H9 (cell line): ENCODE results near the gene SIPA1L3. TPM values are rescaled to one million over a fixed set of nuclear protein-coding genes. Genes with fewer than 3 reads are reported as not detected.

Source experiments
- DNase-seq: peaks from one replicate; pipeline ENCODE4 v3.0.0-alpha.2; 2017
- H2AFZ ChIP-seq: one replicate; pipeline ENCODE4 v1.6.1; 2013; ENCODE audit warnings: mild to moderate bottlenecking, low read length, control low read depth, moderate library complexity
- H2AK5ac ChIP-seq: 2 replicates; pipeline ENCODE4 v1.6.1; 2013; ENCODE audit warnings: low read length, control low read depth, mixed read lengths; ENCODE audit not compliant: insufficient read length
- H2BK120ac ChIP-seq: one replicate; pipeline ENCODE4 v1.6.1; 2013; ENCODE audit warnings: low read depth, mild to moderate bottlenecking, low read length, control low read depth, inconsistent platforms; ENCODE audit not compliant: poor library complexity, severe bottlenecking
- H2BK12ac ChIP-seq: 2 replicates; pipeline ENCODE4 v1.6.1; 2013; ENCODE audit warnings: low read length, control low read depth, mixed read lengths, low read depth; ENCODE audit not compliant: insufficient read length
- H2BK15ac ChIP-seq: 2 replicates; pipeline ENCODE4 v1.6.1; 2013; ENCODE audit warnings: low read depth, low read length, control low read depth
- H2BK20ac ChIP-seq: one replicate; pipeline ENCODE4 v1.6.1; 2013; ENCODE audit warnings: low read depth, mild to moderate bottlenecking, low read length, control low read depth, inconsistent platforms; ENCODE audit not compliant: poor library complexity, severe bottlenecking
- H2BK5ac ChIP-seq: 2 replicates; pipeline ENCODE4 v1.6.1; 2013; ENCODE audit warnings: low read length, control low read depth, mixed read lengths; ENCODE audit not compliant: insufficient read length
- H3K14ac ChIP-seq: 2 replicates; pipeline ENCODE4 v1.6.1; 2013; ENCODE audit warnings: low read length, control low read depth; ENCODE audit not compliant: insufficient read depth
- H3K18ac ChIP-seq: 2 replicates; pipeline ENCODE4 v1.6.1; 2013; ENCODE audit warnings: low read depth, mild to moderate bottlenecking, mixed read lengths, low read length, control low read depth; ENCODE audit not compliant: insufficient read length
- H3K23ac ChIP-seq: 2 replicates; pipeline ENCODE4 v1.6.1; 2013; ENCODE audit warnings: low read length, control low read depth, mixed read lengths, low read depth; ENCODE audit not compliant: insufficient read length
- H3K23me2 ChIP-seq: 2 replicates; pipeline ENCODE4 v1.6.1; 2013; ENCODE audit warnings: low read depth, mild to moderate bottlenecking, mixed read lengths, low read length, control low read depth; ENCODE audit not compliant: insufficient read length, poor library complexity, severe bottlenecking
- H3K27ac ChIP-seq: 2 replicates; pipeline ENCODE4 v1.5.1; 2013; ENCODE audit warnings: low read length, control low read depth, mixed read lengths, low read depth; ENCODE audit not compliant: insufficient read length
- H3K27me3 ChIP-seq: 2 replicates; pipeline ENCODE4 v1.6.1; 2013; ENCODE audit warnings: low read length, control low read depth, inconsistent platforms; ENCODE audit not compliant: insufficient read depth
- H3K4ac ChIP-seq: 2 replicates; pipeline ENCODE4 v1.6.1; 2013; ENCODE audit warnings: low read depth, mild to moderate bottlenecking, control low read depth, inconsistent platforms, low read length, moderate library complexity
- H3K4me1 ChIP-seq: 2 replicates; pipeline ENCODE4 v1.6.1; 2013; ENCODE audit warnings: low read length, control low read depth, inconsistent platforms; ENCODE audit not compliant: insufficient read depth
- H3K4me2 ChIP-seq: 2 replicates; pipeline ENCODE4 v1.6.1; 2013; ENCODE audit warnings: low read length, control low read depth, mixed read lengths; ENCODE audit not compliant: insufficient read length, insufficient read depth
- H3K56ac ChIP-seq: 2 replicates; pipeline ENCODE4 v1.6.1; 2013; ENCODE audit warnings: low read depth, mild to moderate bottlenecking, mixed read lengths, low read length, control low read depth; ENCODE audit not compliant: insufficient read length
- H3K79me1 ChIP-seq: 2 replicates; pipeline ENCODE4 v1.6.1; 2013; ENCODE audit warnings: low read depth, mild to moderate bottlenecking, moderate library complexity, low read length, control low read depth, inconsistent platforms; ENCODE audit not compliant: insufficient read depth, poor library complexity, severe bottlenecking
- H3K79me2 ChIP-seq: 2 replicates; pipeline ENCODE4 v1.6.1; 2013; ENCODE audit warnings: low read length, control low read depth, inconsistent platforms; ENCODE audit not compliant: insufficient read depth
- H3K9ac ChIP-seq: 2 replicates; pipeline ENCODE4 v1.6.1; 2013; ENCODE audit warnings: low read length, control low read depth, mixed read lengths; ENCODE audit not compliant: insufficient read length; ENCODE audit errors: extremely low read depth
- H3K9me3 ChIP-seq: one replicate; pipeline ENCODE4 v1.6.1; 2013; ENCODE audit warnings: low read depth, low read length, inconsistent platforms; ENCODE audit not compliant: control insufficient read depth
- H3T11ph ChIP-seq: one replicate; pipeline ENCODE4 v1.6.1; 2013; ENCODE audit warnings: mild to moderate bottlenecking, low read length, control low read depth, inconsistent platforms
- H4K20me1 ChIP-seq: one replicate; pipeline ENCODE4 v1.6.1; 2013; ENCODE audit not compliant: control insufficient read depth, insufficient read length, insufficient read depth
- H4K5ac ChIP-seq: 2 replicates; pipeline ENCODE4 v1.6.1; 2013; ENCODE audit warnings: low read depth, mild to moderate bottlenecking, mixed read lengths, low read length, control low read depth; ENCODE audit not compliant: insufficient read length
- H4K8ac ChIP-seq: replicated peaks from 2 replicates; pipeline ENCODE4 v1.6.1; 2013; ENCODE audit warnings: low read length, control low read depth, mixed read lengths, low read depth; ENCODE audit not compliant: insufficient read length
- H4K91ac ChIP-seq: 2 replicates; pipeline ENCODE4 v1.6.1; 2013; ENCODE audit warnings: low read depth, mild to moderate bottlenecking, moderate library complexity, mixed read lengths, low read length, control low read depth; ENCODE audit not compliant: insufficient read length
- H3K27ac Mint-ChIP-seq, 3 experiments: 2 replicates in 2 of 3; 3 replicates in 1 of 3; pipeline ENCODE4 v1.8.0; 2020 to 2021; ENCODE audit warnings: mixed read lengths in 3 of 3, mild to moderate bottlenecking in 1 of 3, moderate library complexity in 1 of 3
- H3K27me3 Mint-ChIP-seq: 2 replicates; pipeline ENCODE4 v1.8.0; 2021; ENCODE audit warnings: low read depth, mild to moderate bottlenecking, moderate library complexity, mixed read lengths
- H3K36me3 Mint-ChIP-seq, 3 experiments: 2 replicates in 2 of 3; 3 replicates in 1 of 3; pipeline ENCODE4 v1.8.0; 2020 to 2021; ENCODE audit warnings: low read depth in 3 of 3, mixed read lengths in 3 of 3; ENCODE audit not compliant: insufficient read depth in 1 of 3
- H3K4me1 Mint-ChIP-seq, 2 experiments: 2 replicates each; pipeline ENCODE4 v1.8.0; 2020; ENCODE audit warnings: mixed read lengths in 2 of 2
- H3K4me3 Mint-ChIP-seq, 2 experiments: 2 replicates in 1 of 2; 3 replicates in 1 of 2; pipeline ENCODE4 v1.8.0; 2020 to 2021; ENCODE audit warnings: mild to moderate bottlenecking in 2 of 2, mixed read lengths in 2 of 2, moderate library complexity in 1 of 2
- H3K9me3 Mint-ChIP-seq, 2 experiments: 2 replicates in 1 of 2; 3 replicates in 1 of 2; pipeline ENCODE4 v1.8.0; 2020; ENCODE audit warnings: mild to moderate bottlenecking in 2 of 2, mixed read lengths in 2 of 2, moderate library complexity in 1 of 2
- CTCF ChIP-seq: fragments of 200-600 bp; sonication (generic); conservative IDR thresholded peaks from 3 replicates; pipeline ENCODE4 v1.8.0; 2021; ENCODE audit warnings: antibody characterized with exemption, mild to moderate bottlenecking
- WGBS: extraction: QIAGEN DNeasy Blood & Tissue Kit; methylation state at CpG from one replicate; pipeline ENCODE4 v1.1.7; 2013; ENCODE audit warnings: missing lambda C conversion rate, low lambda C conversion rate, mixed read lengths; ENCODE audit not compliant: insufficient read length; ENCODE audit errors: extremely low coverage; 5-methylcytosine and 5-hydroxymethylcytosine counted together
- total RNA-seq: library from RNA; stranded (reverse); gene quantifications from 2 replicates; pipeline ENCODE4 v1.2.1, GENCODE V29; 2021

The SIPA1L3 gene
- total RNA-seq, 1 experiment from 2014 or later: 40.1 TPM

GRCh38 chr19:38013913-38014580 is 107.0 kb downstream of the SIPA1L3 start:
- H4K5ac ChIP-seq: no peak overlapping the region
- H2AFZ ChIP-seq: no peak overlapping the region
- no peak overlapping the region for H3K27ac ChIP-seq
- Mint-ChIP-seq H3K4me1 (peaks cover 25 to 32% of the 10 kb centered on the region in 2 experiments), H3K27ac (peak overlapping the region; percentile 57 to 79 (median 71); a peak in 3 of 7 replicates), H3K27me3 (no peaks in the 10 kb centered on the region), H3K4me3 (no peak overlapping the region), H3K9me3 (no peaks in the 10 kb centered on the region), H3K36me3 (peaks cover 2 to 6% (median 3%) of the 10 kb centered on the region in 3 experiments; a peak in 5 of 7 replicates)
- H3K23ac ChIP-seq: no peak overlapping the region
- H3K18ac ChIP-seq: no peak overlapping the region
- no peak overlapping the region for H3K9ac ChIP-seq
- H3K23me2 ChIP-seq: no peaks in the 10 kb centered on the region
- H2AK5ac ChIP-seq: no peak overlapping the region
- H3K4me2 ChIP-seq: no peak overlapping the region
- H2BK15ac ChIP-seq: no peak overlapping the region
- H3T11ph ChIP-seq: no peak overlapping the region
- no peaks in the 10 kb centered on the region for H4K20me1 ChIP-seq
- no peaks in the 10 kb centered on the region for H3K9me3 ChIP-seq
- no peak overlapping the region for H3K14ac ChIP-seq
- WGBS: no CpG with 5 or more reads among the region's 11 CpGs
- H4K91ac ChIP-seq: no peak overlapping the region
- no peak overlapping the region for H4K8ac ChIP-seq
- H3K79me1 ChIP-seq: no peaks in the 10 kb centered on the region
- H3K56ac ChIP-seq: no peak overlapping the region
- TF ChIP-seq CTCF: no peak
- DNase-seq: no peak
- H2BK20ac ChIP-seq: no peak overlapping the region
- no peak overlapping the region for H2BK5ac ChIP-seq
- H3K4me1 ChIP-seq: peaks cover 3% of the 10 kb centered on the region; the same call in 1 of the 2 replicates
- H2BK12ac ChIP-seq: no peak overlapping the region
- no peaks in the 10 kb centered on the region; the same call in 1 of the 2 replicates for H3K79me2 ChIP-seq
- H3K4ac ChIP-seq: no peak overlapping the region
- H2BK120ac ChIP-seq: no peak overlapping the region
- no peaks in the 10 kb centered on the region for H3K27me3 ChIP-seq
